ENCODE data around the gene KCNK13.

- TF ChIP-seq CTCF (IDR thresholded peaks at IDR 0.05): no peak
- no peak for TF ChIP-seq EZH2phosphoT487 (IDR thresholded peaks at IDR 0.05)
- TF ChIP-seq EZH2 (IDR thresholded peaks at IDR 0.05): no peak
Observed at GRCh38 chr14:90061685-90062126, at the start of gene KCNK13.
